SW 1271 (cell line): ENCODE results near the gene PCCA.
"Not testable (repeated sequence)": the region's sequence is repeated elsewhere in the genome, so short reads cannot be mapped to it uniquely, and the experiment has no call there.

Experiments
- DNase-seq, 2 experiments: peaks; one replicate each; lab custom pipeline; 2025; lab: John Stamatoyannopoulos, UW

PCCA gene

GRCh38 chr13:100544866-100545683, 456.2 kb downstream of the PCCA start:
- no peak for DNase-seq

GRCh38 chr13:100545684-100546061, 456.8 kb downstream of the PCCA start:
- DNase-seq: no peak

- no peak for DNase-seq
These were observed 458.0 kb downstream of the PCCA start for GRCh38 chr13:100546713-100547405.

GRCh38 chr13:100547791-100548201, 458.9 kb downstream of the PCCA start:
- DNase-seq: no peak

- no peak for DNase-seq
These were observed 460.4 kb downstream of the PCCA start for GRCh38 chr13:100549316-100549715.

GRCh38 chr13:100552755-100553154, 463.9 kb downstream of the PCCA start:
- no peak for DNase-seq

- no peak for DNase-seq
These were observed 471.0 kb downstream of the PCCA start for GRCh38 chr13:100559886-100560285.

GRCh38 chr13:100560498-100561157, 471.7 kb downstream of the PCCA start:
- DNase-seq: no peak

- DNase-seq: no peak
These were observed 472.2 kb downstream of the PCCA start for GRCh38 chr13:100561158-100561499.

GRCh38 chr13:100561599-100562204, 472.8 kb downstream of the PCCA start:
- no peak for DNase-seq

- no peak for DNase-seq
These were observed 474.9 kb downstream of the PCCA start for GRCh38 chr13:100563779-100564178.

GRCh38 chr13:100564444-100565223, 475.7 kb downstream of the PCCA start:
- DNase-seq: no peak

- no peak for DNase-seq
These were observed 476.4 kb downstream of the PCCA start for GRCh38 chr13:100565286-100565685.

- no peak for DNase-seq
These were observed 477.6 kb downstream of the PCCA start for GRCh38 chr13:100566543-100566942.

GRCh38 chr13:100573121-100573520, 484.2 kb downstream of the PCCA start:
- peak; percentile 44 to 80 for DNase-seq

- DNase-seq: not testable (repeated sequence)
These were observed 488.3 kb downstream of the PCCA start for GRCh38 chr13:100577239-100577638.
